WI38 (cell line): Measurements from ENCODE around the gene LCE2A.

Experiments
- H3K4me3 ChIP-seq: 2 replicates; pipeline ENCODE4 v1.5.1; 2011; ENCODE audit warnings: low read depth, mild to moderate bottlenecking, control low read depth, low read length
- TF ChIP-seq, protein P1 (sequence below): IDR thresholded peaks from 2 replicates; pipeline ENCODE4 v1.5.1; 2012; ENCODE audit warnings: low read depth, mild to moderate bottlenecking, control low read depth, low read length

LCE2A gene

DNA sequence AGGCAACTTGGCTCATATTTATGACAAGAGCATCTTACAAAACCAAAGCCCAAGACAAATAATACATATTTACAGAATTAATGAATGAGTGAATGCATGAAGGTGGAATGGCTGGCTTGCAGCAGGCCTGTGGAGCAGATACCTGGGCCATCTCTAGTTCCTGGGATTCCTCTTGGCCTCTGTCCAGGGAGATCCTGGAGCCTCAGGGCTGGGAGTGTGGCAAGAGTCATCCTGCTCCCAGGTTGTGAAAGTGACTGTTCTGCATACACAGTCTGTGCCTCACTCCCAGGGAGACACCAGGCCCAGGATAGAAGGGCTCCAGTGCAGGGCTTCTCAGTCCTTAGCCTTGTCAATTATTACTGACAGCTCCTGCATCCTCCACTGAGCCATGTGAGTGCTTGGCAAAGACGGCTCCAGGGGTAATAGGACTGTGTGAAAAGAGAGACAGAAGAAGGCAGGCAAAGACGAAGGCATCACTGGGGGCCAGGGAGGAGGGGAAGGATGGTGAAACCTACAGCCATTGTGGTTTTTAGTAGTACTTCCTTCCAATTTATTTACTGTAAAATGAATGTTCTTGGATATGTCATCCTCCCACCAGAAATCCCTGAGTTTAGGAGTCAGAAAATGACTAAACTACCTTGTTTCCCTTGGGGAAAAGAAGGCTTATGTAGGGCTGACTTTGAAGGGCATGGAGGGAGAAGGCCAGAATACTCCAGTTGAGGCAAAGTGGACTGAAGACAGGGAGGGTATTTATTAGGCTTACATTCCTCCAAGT lies 45.4 kb downstream of the LCE2A start:
- no peak overlapping the region for H3K4me3 ChIP-seq
- TF ChIP-seq, protein P1, sequence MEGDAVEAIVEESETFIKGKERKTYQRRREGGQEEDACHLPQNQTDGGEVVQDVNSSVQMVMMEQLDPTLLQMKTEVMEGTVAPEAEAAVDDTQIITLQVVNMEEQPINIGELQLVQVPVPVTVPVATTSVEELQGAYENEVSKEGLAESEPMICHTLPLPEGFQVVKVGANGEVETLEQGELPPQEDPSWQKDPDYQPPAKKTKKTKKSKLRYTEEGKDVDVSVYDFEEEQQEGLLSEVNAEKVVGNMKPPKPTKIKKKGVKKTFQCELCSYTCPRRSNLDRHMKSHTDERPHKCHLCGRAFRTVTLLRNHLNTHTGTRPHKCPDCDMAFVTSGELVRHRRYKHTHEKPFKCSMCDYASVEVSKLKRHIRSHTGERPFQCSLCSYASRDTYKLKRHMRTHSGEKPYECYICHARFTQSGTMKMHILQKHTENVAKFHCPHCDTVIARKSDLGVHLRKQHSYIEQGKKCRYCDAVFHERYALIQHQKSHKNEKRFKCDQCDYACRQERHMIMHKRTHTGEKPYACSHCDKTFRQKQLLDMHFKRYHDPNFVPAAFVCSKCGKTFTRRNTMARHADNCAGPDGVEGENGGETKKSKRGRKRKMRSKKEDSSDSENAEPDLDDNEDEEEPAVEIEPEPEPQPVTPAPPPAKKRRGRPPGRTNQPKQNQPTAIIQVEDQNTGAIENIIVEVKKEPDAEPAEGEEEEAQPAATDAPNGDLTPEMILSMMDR = no peak

DNA sequence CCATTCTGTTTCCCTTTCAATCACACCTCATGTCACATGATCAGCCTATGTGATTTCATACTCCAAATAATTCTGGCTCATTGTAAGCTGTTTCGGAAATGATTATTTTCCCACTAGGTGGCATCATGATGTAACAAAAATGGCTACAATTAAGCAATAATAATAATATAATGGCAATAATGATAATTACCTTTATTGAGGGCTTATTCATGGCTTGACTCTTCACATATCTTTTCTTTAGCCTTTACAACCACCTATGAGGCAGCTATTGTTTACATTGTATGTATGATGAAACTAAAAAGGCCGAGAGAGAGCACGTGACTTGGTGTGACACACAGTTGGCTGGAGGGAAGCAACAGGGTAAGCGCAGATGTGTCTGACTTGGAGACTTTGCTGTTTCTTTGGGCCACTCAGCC lies 47.2 kb downstream of the LCE2A start:
- H3K4me3 ChIP-seq = no peak overlapping the region
- TF ChIP-seq, protein P1 = no peak

DNA sequence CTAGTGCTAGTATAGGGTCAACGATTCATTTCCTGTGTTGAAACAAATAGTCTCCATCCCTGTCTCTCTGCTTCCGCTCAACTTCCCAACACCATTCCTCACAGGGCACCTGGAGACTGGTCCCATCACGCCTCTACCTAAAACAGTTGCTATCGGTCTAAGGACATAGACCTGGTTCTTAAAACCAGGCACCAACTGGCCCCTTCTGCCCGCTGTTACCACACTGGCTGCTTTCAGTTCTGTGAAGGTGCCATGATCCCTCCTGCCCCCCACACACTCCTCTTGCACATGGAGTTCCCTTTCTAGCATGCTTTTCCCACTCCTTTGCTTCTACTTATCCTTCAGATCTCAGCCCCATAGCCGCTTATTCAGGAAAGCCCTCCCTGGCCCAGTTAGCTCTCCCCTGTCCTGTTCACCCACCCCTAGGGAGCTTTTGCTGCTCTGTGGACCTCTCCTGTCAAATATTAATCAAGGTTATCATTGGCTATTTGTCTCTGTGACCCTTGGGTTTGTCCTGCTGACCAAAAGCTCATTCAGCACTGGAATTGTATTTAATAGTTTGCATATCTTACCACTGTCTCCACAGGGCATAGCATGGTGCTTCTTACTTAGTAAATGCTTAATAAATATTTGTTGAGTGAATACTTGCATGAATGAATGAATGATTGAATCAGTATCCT lies 47.8 kb downstream of the LCE2A start:
- TF ChIP-seq, protein P1 = no peak

DNA sequence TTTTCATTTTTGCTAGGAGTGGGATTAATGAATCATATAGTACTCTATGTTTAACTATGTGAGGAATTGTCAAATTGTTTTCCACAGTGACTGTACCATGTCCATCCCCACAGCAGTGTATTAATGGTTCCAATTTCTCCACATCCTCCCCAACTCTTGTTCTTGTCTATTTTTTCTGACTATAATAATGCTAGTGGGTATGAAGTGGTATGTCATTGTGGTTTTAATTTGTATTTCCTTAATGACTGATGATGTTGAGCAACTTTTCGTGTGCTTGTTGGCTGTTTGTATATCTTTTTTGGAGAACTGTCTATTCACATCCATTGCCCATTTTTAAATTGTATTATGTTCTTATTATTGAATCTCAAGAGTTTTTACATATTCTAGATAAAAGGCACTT lies 49.7 kb downstream of the LCE2A start:
- no peak overlapping the region for H3K4me3 ChIP-seq
- TF ChIP-seq, protein P1 = no peak

More for the DNA sequence above, 47.8 kb downstream of the LCE2A start:
- H3K4me3 ChIP-seq = no peak overlapping the region
